ENCODE measurements around the gene PLD3.

PLD3 gene

DNA sequence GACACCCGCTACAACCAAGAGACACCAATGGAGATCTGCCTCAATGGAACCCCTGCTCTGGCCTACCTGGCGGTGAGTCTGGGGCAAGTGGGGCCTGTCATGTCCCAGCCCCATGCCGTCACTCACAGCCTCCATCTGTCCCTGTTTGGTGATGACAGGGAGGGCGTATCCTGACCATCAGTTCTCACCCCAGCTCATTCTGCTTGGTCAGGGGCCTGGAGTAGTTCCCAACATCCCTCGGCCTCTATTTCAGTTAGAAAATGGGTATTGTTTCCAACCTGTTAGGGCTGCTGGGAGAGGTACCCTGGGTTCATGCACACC is 23.3 kb downstream of the PLD3 start:
- Histone ChIP-seq H3K36me3 (ENCODE audit: control insufficient read depth, insufficient read depth, low read length) (peaks cover 36% of the 10 kb centered on the region), H3K4me1 (ENCODE audit: control insufficient read depth, insufficient read depth, low read length, poor library complexity, severe bottlenecking) (no peaks in the 10 kb centered on the region), H3K4me3 (ENCODE audit: insufficient read depth, low read depth, low read length, poor library complexity, severe bottlenecking) (no peak overlapping the region), H3K27ac (ENCODE audit: insufficient read depth, low read length, poor library complexity, severe bottlenecking) (no peak overlapping the region), H3K9me3 (ENCODE audit: control insufficient read depth, low read length) (no peaks in the 10 kb centered on the region), H3K27me3 (replicated peaks; ENCODE audit: control insufficient read depth, insufficient read depth, low read length, poor library complexity, severe bottlenecking) (no peaks in the 10 kb centered on the region)
- DNase-seq: no peak

DNA sequence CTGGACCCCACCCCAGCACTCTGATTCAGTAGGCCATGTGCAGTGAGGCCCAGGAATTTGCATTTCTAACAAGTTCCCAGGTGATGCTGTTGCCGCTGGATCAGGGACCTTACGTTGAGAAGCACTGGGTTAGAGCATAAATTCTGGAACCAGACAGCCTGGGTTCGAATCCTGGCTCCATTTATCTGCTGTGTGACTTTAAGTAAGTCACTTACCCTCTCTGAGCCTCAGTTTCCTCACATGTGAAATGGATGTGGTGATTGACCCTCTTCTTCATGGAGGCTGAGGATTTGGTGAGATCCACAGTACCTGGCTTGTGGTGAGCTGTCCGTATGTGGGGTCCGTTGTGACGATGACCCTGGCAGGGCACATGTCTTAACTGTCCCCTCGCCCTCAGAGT is 25.6 kb downstream of the PLD3 start:
- Histone ChIP-seq H3K9me3 (ENCODE audit: control insufficient read depth, low read length) (no peaks in the 10 kb centered on the region), H3K27me3 (replicated peaks; ENCODE audit: control insufficient read depth, insufficient read depth, low read length, poor library complexity, severe bottlenecking) (no peaks in the 10 kb centered on the region), H3K36me3 (ENCODE audit: control insufficient read depth, insufficient read depth, low read length) (peaks cover 28% of the 10 kb centered on the region), H3K4me3 (ENCODE audit: insufficient read depth, low read depth, low read length, poor library complexity, severe bottlenecking) (no peak overlapping the region), H3K4me1 (ENCODE audit: control insufficient read depth, insufficient read depth, low read length, poor library complexity, severe bottlenecking) (no peaks in the 10 kb centered on the region), H3K27ac (ENCODE audit: insufficient read depth, low read length, poor library complexity, severe bottlenecking) (no peak overlapping the region)
- DNase-seq: no peak

DNA sequence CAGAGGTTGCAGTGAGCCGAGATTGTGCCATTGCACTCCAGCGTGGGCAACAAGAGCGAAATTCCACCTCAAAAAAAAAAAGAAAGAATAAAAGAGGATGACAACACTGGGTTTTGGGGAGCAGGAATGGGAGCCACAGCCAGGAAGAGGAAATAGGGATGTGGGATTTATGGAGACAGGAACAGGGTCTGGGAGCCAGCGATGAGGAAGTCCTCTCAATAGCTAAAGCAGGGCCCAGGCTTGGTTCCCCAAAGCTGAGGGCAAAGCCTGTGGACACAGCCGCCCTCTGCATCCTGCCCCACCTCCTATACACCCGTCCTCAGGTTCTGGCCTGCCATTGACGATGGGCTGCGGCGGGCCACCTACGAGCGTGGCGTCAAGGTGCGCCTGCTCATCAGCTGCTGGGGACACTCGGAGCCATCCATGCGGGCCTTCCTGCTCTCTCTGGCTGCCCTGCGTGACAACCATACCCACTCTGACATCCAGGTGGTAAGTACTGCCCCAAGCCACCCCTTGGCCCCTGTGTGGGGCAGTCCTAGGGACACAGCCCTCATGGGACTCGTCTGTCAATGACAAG is 27.9 kb downstream of the PLD3 start:
- no peaks in the 10 kb centered on the region for H3K9me3 ChIP-seq (ENCODE audit: control insufficient read depth, low read length)
- no peaks in the 10 kb centered on the region for H3K4me1 ChIP-seq (ENCODE audit: control insufficient read depth, insufficient read depth, low read length, poor library complexity, severe bottlenecking)
- no peak overlapping the region for H3K4me3 ChIP-seq (ENCODE audit: insufficient read depth, low read depth, low read length, poor library complexity, severe bottlenecking)
- no peaks in the 10 kb centered on the region for H3K27me3 ChIP-seq (replicated peaks; ENCODE audit: control insufficient read depth, insufficient read depth, low read length, poor library complexity, severe bottlenecking)
- H3K27ac ChIP-seq (ENCODE audit: insufficient read depth, low read length, poor library complexity, severe bottlenecking): no peak overlapping the region
- no peak for DNase-seq
- peaks cover 25% of the 10 kb centered on the region for H3K36me3 ChIP-seq (ENCODE audit: control insufficient read depth, insufficient read depth, low read length)

DNA sequence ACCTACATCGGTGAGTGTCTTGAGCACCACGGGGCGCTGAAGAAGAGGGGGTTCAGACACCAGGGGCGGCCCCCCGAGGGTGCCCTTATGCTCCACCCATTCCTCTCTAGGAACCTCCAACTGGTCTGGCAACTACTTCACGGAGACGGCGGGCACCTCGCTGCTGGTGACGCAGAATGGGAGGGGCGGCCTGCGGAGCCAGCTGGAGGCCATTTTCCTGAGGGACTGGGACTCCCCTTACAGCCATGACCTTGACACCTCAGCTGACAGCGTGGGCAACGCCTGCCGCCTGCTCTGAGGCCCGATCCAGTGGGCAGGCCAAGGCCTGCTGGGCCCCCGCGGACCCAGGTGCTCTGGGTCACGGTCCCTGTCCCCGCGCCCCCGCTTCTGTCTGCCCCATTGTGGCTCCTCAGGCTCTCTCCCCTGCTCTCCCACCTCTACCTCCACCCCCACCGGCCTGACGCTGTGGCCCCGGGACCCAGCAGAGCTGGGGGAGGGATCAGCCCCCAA is 29.4 kb downstream of the PLD3 start:
- H3K27me3 ChIP-seq (replicated peaks; ENCODE audit: control insufficient read depth, insufficient read depth, low read length, poor library complexity, severe bottlenecking): no peaks in the 10 kb centered on the region
- H3K36me3 ChIP-seq (ENCODE audit: control insufficient read depth, insufficient read depth, low read length): peaks cover 19% of the 10 kb centered on the region
- H3K4me1 ChIP-seq (ENCODE audit: control insufficient read depth, insufficient read depth, low read length, poor library complexity, severe bottlenecking): no peaks in the 10 kb centered on the region
- DNase-seq: no peak
- H3K4me3 ChIP-seq (ENCODE audit: insufficient read depth, low read depth, low read length, poor library complexity, severe bottlenecking): no peak overlapping the region
- no peaks in the 10 kb centered on the region for H3K9me3 ChIP-seq (ENCODE audit: control insufficient read depth, low read length)
- H3K27ac ChIP-seq (ENCODE audit: insufficient read depth, low read length, poor library complexity, severe bottlenecking): no peak overlapping the region

DNA sequence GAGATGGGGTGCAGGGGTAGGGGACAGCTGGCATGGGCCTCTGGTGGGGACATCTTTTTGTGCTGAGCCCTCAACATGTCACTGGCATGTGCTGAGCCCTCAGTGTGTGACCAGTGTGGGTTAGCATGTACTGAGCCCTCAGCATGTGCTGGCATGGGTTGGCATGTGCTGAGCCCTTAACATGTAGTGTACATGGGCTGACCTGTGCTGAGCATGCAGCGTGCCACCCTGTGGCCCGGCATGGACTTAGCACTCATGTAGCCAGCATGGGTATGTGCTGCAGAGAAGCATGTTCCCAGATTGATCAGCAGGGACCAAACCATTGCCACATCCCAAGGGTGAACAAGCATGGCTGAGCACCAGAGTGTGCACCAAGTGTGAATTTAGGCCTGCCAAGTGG is 30.0 kb downstream of the PLD3 start:
- no peak overlapping the region for H3K27ac ChIP-seq (ENCODE audit: insufficient read depth, low read length, poor library complexity, severe bottlenecking)
- peaks cover 15% of the 10 kb centered on the region for H3K36me3 ChIP-seq (ENCODE audit: control insufficient read depth, insufficient read depth, low read length)
- H3K4me1 ChIP-seq (ENCODE audit: control insufficient read depth, insufficient read depth, low read length, poor library complexity, severe bottlenecking): no peaks in the 10 kb centered on the region
- H3K9me3 ChIP-seq (ENCODE audit: control insufficient read depth, low read length): no peaks in the 10 kb centered on the region
- H3K27me3 ChIP-seq (replicated peaks; ENCODE audit: control insufficient read depth, insufficient read depth, low read length, poor library complexity, severe bottlenecking): no peaks in the 10 kb centered on the region
- DNase-seq: no peak
- H3K4me3 ChIP-seq (ENCODE audit: insufficient read depth, low read depth, low read length, poor library complexity, severe bottlenecking): no peak overlapping the region

DNA sequence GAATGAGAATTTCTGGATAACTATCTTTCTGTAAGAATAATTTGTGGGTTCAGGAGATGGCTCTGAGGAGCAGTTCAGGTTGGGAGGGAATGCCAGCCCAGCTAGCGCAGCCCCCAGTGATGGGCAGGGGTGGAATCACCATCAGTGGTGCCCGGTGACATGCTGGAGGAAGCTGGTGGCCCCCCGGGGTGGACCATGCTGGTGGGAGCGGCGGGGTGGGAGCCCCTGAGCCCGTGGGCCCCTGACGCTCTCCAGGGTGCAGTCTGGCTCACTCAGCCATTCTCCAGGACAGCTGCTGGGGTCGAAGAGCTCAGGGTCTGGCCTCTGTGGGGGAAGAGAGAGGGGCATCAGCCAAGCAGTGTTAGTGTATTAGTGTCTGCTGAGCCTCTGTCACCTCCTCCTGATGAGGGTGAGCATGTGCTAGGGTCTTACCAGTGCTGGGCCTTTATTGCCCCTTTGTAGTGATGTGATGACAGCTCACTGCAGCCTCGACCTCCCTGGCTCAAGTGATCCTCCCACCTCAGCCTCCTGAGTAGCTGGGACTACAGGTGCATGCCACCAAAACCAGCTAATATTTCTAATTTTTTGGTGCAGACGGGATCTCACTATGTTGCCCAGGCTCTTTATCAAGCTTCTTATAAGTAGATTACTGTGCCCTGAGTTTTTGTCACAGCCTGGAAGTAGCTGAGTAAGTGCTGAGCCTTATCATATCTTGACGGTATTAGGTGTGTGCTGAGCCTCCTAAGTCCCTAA is 31.1 kb downstream of the PLD3 start:
- Histone ChIP-seq H3K4me1 (ENCODE audit: control insufficient read depth, insufficient read depth, low read length, poor library complexity, severe bottlenecking) (no peaks in the 10 kb centered on the region), H3K36me3 (ENCODE audit: control insufficient read depth, insufficient read depth, low read length) (peaks cover 7% of the 10 kb centered on the region), H3K9me3 (ENCODE audit: control insufficient read depth, low read length) (no peaks in the 10 kb centered on the region), H3K27me3 (replicated peaks; ENCODE audit: control insufficient read depth, insufficient read depth, low read length, poor library complexity, severe bottlenecking) (no peaks in the 10 kb centered on the region), H3K4me3 (ENCODE audit: insufficient read depth, low read depth, low read length, poor library complexity, severe bottlenecking) (no peak overlapping the region), H3K27ac (ENCODE audit: insufficient read depth, low read length, poor library complexity, severe bottlenecking) (no peak overlapping the region)
- no peak for DNase-seq

DNA sequence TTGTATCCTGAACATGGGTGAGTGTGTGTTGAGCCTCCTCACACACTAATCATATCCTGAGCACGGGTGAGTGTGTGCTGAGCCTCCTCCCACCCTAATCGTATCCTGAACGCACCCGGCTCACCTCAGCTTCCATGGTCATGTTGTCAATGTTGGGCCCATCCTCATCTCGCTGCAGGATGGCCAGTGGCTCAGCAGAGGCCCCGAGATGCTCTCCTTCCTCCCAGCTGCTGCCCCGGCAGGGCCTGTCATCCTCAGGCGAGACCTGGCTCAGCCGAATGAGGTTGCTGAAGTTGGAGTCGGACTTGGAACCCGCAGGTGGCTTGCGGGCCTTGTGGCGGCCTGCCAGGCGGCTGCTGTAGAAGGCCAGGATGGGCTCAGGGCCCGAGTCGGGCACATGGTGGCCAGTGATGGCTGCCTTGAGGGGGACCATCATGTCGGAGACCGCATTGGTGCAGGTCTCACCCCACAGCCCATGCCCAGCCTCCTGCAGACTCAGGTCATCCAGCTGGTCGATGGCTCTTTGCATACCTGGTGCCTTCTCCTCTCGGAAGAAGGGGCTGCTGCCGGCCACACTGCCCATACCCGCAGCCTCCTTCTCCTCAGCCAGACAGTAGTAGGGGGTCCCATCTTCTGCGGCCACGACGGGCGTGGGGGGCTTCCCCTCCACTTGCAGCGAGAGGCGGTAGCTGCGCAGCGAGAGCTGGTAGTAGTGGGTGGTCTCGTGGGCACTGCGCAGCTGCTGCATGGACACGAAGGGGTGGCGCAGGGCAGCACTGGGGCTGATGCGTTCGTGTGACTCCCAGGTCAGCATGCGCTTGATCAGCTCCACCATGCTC is 31.9 kb downstream of the PLD3 start:
- no peak overlapping the region for H3K27ac ChIP-seq (ENCODE audit: insufficient read depth, low read length, poor library complexity, severe bottlenecking)
- no peak overlapping the region for H3K4me3 ChIP-seq (ENCODE audit: insufficient read depth, low read depth, low read length, poor library complexity, severe bottlenecking)
- H3K4me1 ChIP-seq (ENCODE audit: control insufficient read depth, insufficient read depth, low read length, poor library complexity, severe bottlenecking): no peaks in the 10 kb centered on the region
- H3K27me3 ChIP-seq (replicated peaks; ENCODE audit: control insufficient read depth, insufficient read depth, low read length, poor library complexity, severe bottlenecking): no peaks in the 10 kb centered on the region
- peaks cover 6% of the 10 kb centered on the region for H3K36me3 ChIP-seq (ENCODE audit: control insufficient read depth, insufficient read depth, low read length)
- no peaks in the 10 kb centered on the region for H3K9me3 ChIP-seq (ENCODE audit: control insufficient read depth, low read length)
- no peak for DNase-seq

DNA sequence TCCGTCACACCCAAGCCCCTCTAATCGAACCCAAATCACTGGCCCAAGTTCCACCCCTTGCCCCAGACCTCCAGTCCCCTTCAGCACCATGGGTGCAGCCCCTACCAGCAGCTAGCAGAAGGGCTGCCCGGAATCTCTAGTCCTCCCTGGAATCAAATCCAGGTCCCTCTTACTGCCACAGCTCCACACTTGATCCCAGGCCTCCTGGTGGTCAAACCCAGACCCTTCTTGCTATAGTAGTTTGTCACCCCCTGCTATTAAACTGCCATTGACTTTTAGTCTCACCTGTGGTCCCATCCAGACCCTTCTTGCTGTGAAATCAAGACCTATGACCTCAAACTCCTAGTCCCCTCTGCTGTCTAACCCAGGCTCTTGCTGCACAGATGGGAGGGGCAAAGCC is 32.8 kb downstream of the PLD3 start:
- DNase-seq: no peak
- H3K27me3 ChIP-seq (replicated peaks; ENCODE audit: control insufficient read depth, insufficient read depth, low read length, poor library complexity, severe bottlenecking): no peaks in the 10 kb centered on the region
- no peak overlapping the region for H3K4me3 ChIP-seq (ENCODE audit: insufficient read depth, low read depth, low read length, poor library complexity, severe bottlenecking)
- H3K9me3 ChIP-seq (ENCODE audit: control insufficient read depth, low read length): no peaks in the 10 kb centered on the region
- no peaks in the 10 kb centered on the region for H3K4me1 ChIP-seq (ENCODE audit: control insufficient read depth, insufficient read depth, low read length, poor library complexity, severe bottlenecking)
- H3K36me3 ChIP-seq (ENCODE audit: control insufficient read depth, insufficient read depth, low read length): peaks cover 6% of the 10 kb centered on the region
- no peak overlapping the region for H3K27ac ChIP-seq (ENCODE audit: insufficient read depth, low read length, poor library complexity, severe bottlenecking)

DNA sequence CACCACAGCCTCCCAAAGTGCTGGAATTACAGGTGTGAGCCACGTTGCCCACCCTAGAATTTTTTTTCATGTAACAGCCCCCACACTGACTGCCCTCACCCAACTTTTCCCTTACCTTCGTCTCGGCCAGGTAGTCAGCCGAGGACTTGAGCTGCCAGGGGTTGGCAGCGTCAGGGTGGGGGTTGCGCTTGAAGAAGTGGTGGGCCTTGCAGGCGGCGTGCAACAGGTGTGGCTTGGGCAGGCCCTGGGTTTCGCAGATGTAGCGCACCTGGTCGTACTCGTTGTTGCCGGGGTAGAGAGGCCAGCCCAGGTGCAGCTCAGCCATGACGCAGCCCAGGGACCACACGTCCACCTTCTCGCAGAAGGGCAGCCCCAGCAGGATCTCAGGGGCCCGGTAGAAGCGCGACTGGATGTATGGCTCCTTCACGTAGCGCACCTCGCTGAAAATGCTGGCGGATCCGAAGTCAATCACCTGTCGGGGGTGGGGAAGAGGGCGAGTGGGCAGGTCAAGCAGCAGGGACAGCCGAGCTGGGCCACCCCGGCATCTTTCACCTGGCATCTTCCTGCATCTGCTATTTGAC is 35.3 kb downstream of the PLD3 start:
- Histone ChIP-seq H3K27ac (ENCODE audit: insufficient read depth, low read length, poor library complexity, severe bottlenecking) (no peak overlapping the region), H3K4me1 (ENCODE audit: control insufficient read depth, insufficient read depth, low read length, poor library complexity, severe bottlenecking) (no peaks in the 10 kb centered on the region), H3K36me3 (ENCODE audit: control insufficient read depth, insufficient read depth, low read length) (no peaks in the 10 kb centered on the region), H3K9me3 (ENCODE audit: control insufficient read depth, low read length) (no peaks in the 10 kb centered on the region), H3K4me3 (ENCODE audit: insufficient read depth, low read depth, low read length, poor library complexity, severe bottlenecking) (no peak overlapping the region), H3K27me3 (replicated peaks; ENCODE audit: control insufficient read depth, insufficient read depth, low read length, poor library complexity, severe bottlenecking) (no peaks in the 10 kb centered on the region)
- no peak for DNase-seq

DNA sequence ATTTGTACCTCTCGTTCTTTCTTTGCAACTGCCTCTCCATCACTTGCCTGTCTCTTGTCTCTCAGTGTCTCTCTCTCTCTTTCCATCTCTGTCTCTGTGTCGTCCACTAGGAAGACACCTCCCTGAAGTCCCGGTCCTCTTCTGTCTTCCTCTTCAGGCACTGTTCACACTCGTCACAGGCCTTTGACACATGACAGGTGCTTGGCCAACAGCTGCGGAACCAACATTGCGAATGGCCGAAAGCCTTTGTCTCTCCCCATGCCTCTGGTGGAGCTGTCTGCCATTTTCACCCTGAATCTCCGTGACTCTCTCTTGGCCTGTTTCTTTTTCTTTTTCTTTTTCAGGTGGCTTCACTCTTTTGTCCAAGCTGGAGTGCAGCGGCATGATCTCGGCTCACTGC is 38.7 kb downstream of the PLD3 start:
- Histone ChIP-seq H3K4me3 (ENCODE audit: insufficient read depth, low read depth, low read length, poor library complexity, severe bottlenecking) (no peak overlapping the region), H3K36me3 (ENCODE audit: control insufficient read depth, insufficient read depth, low read length) (no peaks in the 10 kb centered on the region), H3K9me3 (ENCODE audit: control insufficient read depth, low read length) (no peaks in the 10 kb centered on the region), H3K4me1 (ENCODE audit: control insufficient read depth, insufficient read depth, low read length, poor library complexity, severe bottlenecking) (no peaks in the 10 kb centered on the region), H3K27ac (ENCODE audit: insufficient read depth, low read length, poor library complexity, severe bottlenecking) (no peak overlapping the region), H3K27me3 (replicated peaks; ENCODE audit: control insufficient read depth, insufficient read depth, low read length, poor library complexity, severe bottlenecking) (no peaks in the 10 kb centered on the region)
- no peak for DNase-seq
